Activated T-helper 2 cell treated with anti-CD3 and anti-CD28 coated beads, Interferon-gamma antibody, Interleukin-2, Interleukin-4, amounts not matched to agents 10 μg/mL and 5 μg/mL and 100 μg/mL, durations not matched to agents 14 hours and 24 hours and 36 hours (primary cell): ENCODE results near the gene CGB3. TPM values are rescaled to one million over a fixed set of nuclear protein-coding genes. Genes with fewer than 3 reads are reported as not detected.

Source experiments
- DNase-seq: peaks from one replicate; pipeline ENCODE4 v3.0.0; 2021; ENCODE audit warnings: low spot score
- H3K27ac Mint-ChIP-seq: one replicate; pipeline ENCODE4 v1.8.0; 2021; ENCODE audit warnings: mixed read lengths
- H3K27me3 Mint-ChIP-seq: one replicate; pipeline ENCODE4 v1.8.0; 2021; ENCODE audit warnings: low read depth, mixed read lengths
- H3K36me3 Mint-ChIP-seq: one replicate; pipeline ENCODE4 v1.8.0; 2021; ENCODE audit warnings: low read depth, mixed read lengths
- H3K4me1 Mint-ChIP-seq: one replicate; pipeline ENCODE4 v1.8.0; 2021; ENCODE audit warnings: low read depth, mixed read lengths
- H3K4me3 Mint-ChIP-seq: one replicate; pipeline ENCODE4 v1.8.0; 2021; ENCODE audit warnings: low read depth, mild to moderate bottlenecking, moderate library complexity, mixed read lengths
- H3K9me3 Mint-ChIP-seq: one replicate; pipeline ENCODE4 v1.8.0; 2021; ENCODE audit warnings: mixed read lengths
- intact Hi-C: fragments of 100-400 bp; cut with micrococcal nuclease; formaldehyde crosslinking; loops from one replicate; pipeline ENCODE4 v1.15.1; 2023
- total RNA-seq: library from RNA; stranded (reverse); gene quantifications from 2 replicates; pipeline ENCODE4 v1.2.3, GENCODE V29; 2022

CGB3 gene
- total RNA-seq, 1 donor from 2014 or later: not detected

- H3K27ac Mint-ChIP-seq: no peak overlapping the region
- no peak overlapping the region for H3K4me3 Mint-ChIP-seq
- intact Hi-C loops: loop anchor here (10.0 kb wide), 1 partner anchor 145 kb away; no protein-coding TSS in a partner anchor
- DNase-seq: peak; percentile 58
- H3K4me1 Mint-ChIP-seq: peaks cover 10% of the 10 kb centered on the region
- H3K9me3 Mint-ChIP-seq: no peaks in the 10 kb centered on the region
- H3K27me3 Mint-ChIP-seq: no peaks in the 10 kb centered on the region
- peaks cover 46% of the 10 kb centered on the region for H3K36me3 Mint-ChIP-seq
Observed at GRCh38 chr19:48999481-49000325, 24.4 kb downstream of the CGB3 start.

GRCh38 chr19:48997972-48998371 lies 26.2 kb downstream of the CGB3 start:
- peak; percentile 46 for DNase-seq
- Mint-ChIP-seq H3K27ac (no peak overlapping the region), H3K4me1 (peaks cover 16% of the 10 kb centered on the region), H3K27me3 (no peaks in the 10 kb centered on the region), H3K4me3 (no peak overlapping the region), H3K9me3 (no peaks in the 10 kb centered on the region), H3K36me3 (peaks cover 34% of the 10 kb centered on the region)
- intact Hi-C loops: loop anchor here (10.0 kb wide), 1 partner anchor 147 kb away; no protein-coding TSS in a partner anchor

GRCh38 chr19:48994035-48994386 lies 30.1 kb downstream of the CGB3 start:
- peak overlapping the region; percentile 94 for H3K4me3 Mint-ChIP-seq
- intact Hi-C loops: loop anchor here (10.0 kb wide), 1 partner anchor 151 kb away; no protein-coding TSS in a partner anchor
- no peaks in the 10 kb centered on the region for H3K9me3 Mint-ChIP-seq
- peaks cover 30% of the 10 kb centered on the region for H3K4me1 Mint-ChIP-seq
- H3K36me3 Mint-ChIP-seq: peaks cover 36% of the 10 kb centered on the region
- no peak for DNase-seq
- no peaks in the 10 kb centered on the region for H3K27me3 Mint-ChIP-seq
- peak overlapping the region; percentile 98 for H3K27ac Mint-ChIP-seq

- H3K4me3 Mint-ChIP-seq: peak within 1 kb of the TSS; percentile 94
- H3K36me3 Mint-ChIP-seq: peaks cover 38% of the 10 kb centered on the region
- H3K27ac Mint-ChIP-seq: peak within 1 kb of the TSS; percentile 98
- H3K4me1 Mint-ChIP-seq: peaks cover 30% of the 10 kb centered on the region
- no peaks in the 10 kb centered on the region for H3K9me3 Mint-ChIP-seq
- peak; percentile 99 for DNase-seq
- intact Hi-C loops: loop anchor here (1.0 to 10.0 kb wide), 2 partner anchors 28 to 151 kb away; partner anchors contain the start of gene FTL
- H3K27me3 Mint-ChIP-seq: no peaks in the 10 kb centered on the region
Observed at GRCh38 chr19:48993175-48994034, 30.7 kb downstream of the CGB3 start, which contains the start of the genes GYS1 and RUVBL2. GYS1 (minus strand) TSS chr19:48993309; CDS start chr19:48993112, 197 bp downstream. RUVBL2 (plus strand) TSS chr19:48993887; CDS start chr19:48993912, 25 bp downstream.

GRCh38 chr19:48992581-48993174 lies 31.5 kb downstream of the CGB3 start:
- DNase-seq: no peak

GRCh38 chr19:48991873-48992580 lies 32.1 kb downstream of the CGB3 start:
- intact Hi-C loops: loop anchor here (10.0 kb wide), 1 partner anchor 153 kb away; no protein-coding TSS in a partner anchor
- Mint-ChIP-seq H3K27ac (peak overlapping the region; percentile 98), H3K36me3 (peaks cover 44% of the 10 kb centered on the region), H3K27me3 (no peaks in the 10 kb centered on the region), H3K9me3 (no peaks in the 10 kb centered on the region), H3K4me3 (peak overlapping the region; percentile 94), H3K4me1 (peaks cover 29% of the 10 kb centered on the region)
- no peak for DNase-seq

More at GRCh38 chr19:48992581-48993174, 31.5 kb downstream of the CGB3 start:
- H3K4me1 Mint-ChIP-seq: peaks cover 28% of the 10 kb centered on the region
- H3K4me3 Mint-ChIP-seq: peak overlapping the region; percentile 94
- H3K36me3 Mint-ChIP-seq: peaks cover 38% of the 10 kb centered on the region
- H3K9me3 Mint-ChIP-seq: no peaks in the 10 kb centered on the region
- H3K27me3 Mint-ChIP-seq: no peaks in the 10 kb centered on the region
- intact Hi-C loops: loop anchor here (1.0 to 10.0 kb wide), 2 partner anchors 27 to 152 kb away; partner anchors contain the start of gene FTL
- peak overlapping the region; percentile 98 for H3K27ac Mint-ChIP-seq

GRCh38 chr19:48991011-48991609 lies 33.0 kb downstream of the CGB3 start:
- intact Hi-C loops: loop anchor here (10.0 kb wide), 1 partner anchor 154 kb away; no protein-coding TSS in a partner anchor
- Mint-ChIP-seq H3K9me3 (no peaks in the 10 kb centered on the region), H3K27ac (no peak overlapping the region), H3K36me3 (peaks cover 45% of the 10 kb centered on the region), H3K4me1 (peaks cover 29% of the 10 kb centered on the region), H3K4me3 (no peak overlapping the region), H3K27me3 (no peaks in the 10 kb centered on the region)
- no peak for DNase-seq

GRCh38 chr19:48990400-48990799 lies 33.7 kb downstream of the CGB3 start:
- Mint-ChIP-seq H3K4me3 (no peak overlapping the region), H3K27ac (peak overlapping the region; percentile 9), H3K4me1 (peaks cover 29% of the 10 kb centered on the region), H3K36me3 (peaks cover 49% of the 10 kb centered on the region), H3K27me3 (no peaks in the 10 kb centered on the region), H3K9me3 (no peaks in the 10 kb centered on the region)
- no peak for DNase-seq
- intact Hi-C loops: loop anchor here (10.0 kb wide), 1 partner anchor 154 kb away; no protein-coding TSS in a partner anchor

- Mint-ChIP-seq H3K36me3 (peaks cover 48% of the 10 kb centered on the region), H3K27me3 (no peaks in the 10 kb centered on the region), H3K4me1 (peaks cover 23% of the 10 kb centered on the region), H3K27ac (peak overlapping the region; percentile 9), H3K4me3 (no peak overlapping the region), H3K9me3 (no peaks in the 10 kb centered on the region)
- intact Hi-C loops: loop anchor here (10.0 kb wide), 1 partner anchor 155 kb away; no protein-coding TSS in a partner anchor
- no peak for DNase-seq
Observed at GRCh38 chr19:48989701-48990291, 34.3 kb downstream of the CGB3 start.

- intact Hi-C loops: no loop called here
- Mint-ChIP-seq H3K27ac (no peak overlapping the region), H3K36me3 (peaks cover 47% of the 10 kb centered on the region), H3K9me3 (no peaks in the 10 kb centered on the region), H3K27me3 (no peaks in the 10 kb centered on the region), H3K4me3 (no peak overlapping the region), H3K4me1 (peaks cover 19% of the 10 kb centered on the region)
- no peak for DNase-seq
Observed at GRCh38 chr19:48988860-48989259, 35.3 kb downstream of the CGB3 start.

- Mint-ChIP-seq H3K27me3 (no peaks in the 10 kb centered on the region), H3K27ac (no peak overlapping the region), H3K4me1 (peaks cover 16% of the 10 kb centered on the region), H3K9me3 (no peaks in the 10 kb centered on the region), H3K4me3 (no peak overlapping the region), H3K36me3 (peaks cover 47% of the 10 kb centered on the region)
- DNase-seq: no peak
- intact Hi-C loops: no loop called here
Observed at GRCh38 chr19:48988286-48988685, 35.8 kb downstream of the CGB3 start.
